Stimulated activated effector memory CD8-positive, alpha-beta T cell treated with anti-CD3 and anti-CD28 coated beads, Interleukin-12 subunit alpha, Interleukin-12 subunit beta, amount 100 ng/mL, for 72 hours (primary cell): ENCODE measurements around the gene ABHD5.
"Not testable (repeated sequence)": the region's sequence is repeated elsewhere in the genome, so short reads cannot be mapped to it uniquely, and the experiment has no call there.

Experiments used
- ATAC-seq: fragments of 150-1000 bp; cut with Tn5 transposase; 2 replicates; pipeline ENCODE4 v1.10.0; 2021
- DNase-seq, 2 donors: peaks; one replicate each; pipeline ENCODE4 v3.0.0; 2021 to 2022; ENCODE audit warnings: low spot score in 2 of 2
- H3K27ac Mint-ChIP-seq: one replicate; pipeline ENCODE4 v1.8.0; 2022; ENCODE audit warnings: mild to moderate bottlenecking, mixed read lengths
- H3K36me3 Mint-ChIP-seq: one replicate; pipeline ENCODE4 v1.8.0; 2022; ENCODE audit warnings: mild to moderate bottlenecking, mixed read lengths
- H3K4me1 Mint-ChIP-seq: one replicate; pipeline ENCODE4 v1.8.0; 2022; ENCODE audit warnings: mixed read lengths
- H3K4me3 Mint-ChIP-seq: one replicate; pipeline ENCODE4 v1.8.0; 2022; ENCODE audit warnings: mild to moderate bottlenecking, mixed read lengths
- H3K9me3 Mint-ChIP-seq: one replicate; pipeline ENCODE4 v1.8.0; 2022; ENCODE audit warnings: mixed read lengths

ABHD5 gene

DNA sequence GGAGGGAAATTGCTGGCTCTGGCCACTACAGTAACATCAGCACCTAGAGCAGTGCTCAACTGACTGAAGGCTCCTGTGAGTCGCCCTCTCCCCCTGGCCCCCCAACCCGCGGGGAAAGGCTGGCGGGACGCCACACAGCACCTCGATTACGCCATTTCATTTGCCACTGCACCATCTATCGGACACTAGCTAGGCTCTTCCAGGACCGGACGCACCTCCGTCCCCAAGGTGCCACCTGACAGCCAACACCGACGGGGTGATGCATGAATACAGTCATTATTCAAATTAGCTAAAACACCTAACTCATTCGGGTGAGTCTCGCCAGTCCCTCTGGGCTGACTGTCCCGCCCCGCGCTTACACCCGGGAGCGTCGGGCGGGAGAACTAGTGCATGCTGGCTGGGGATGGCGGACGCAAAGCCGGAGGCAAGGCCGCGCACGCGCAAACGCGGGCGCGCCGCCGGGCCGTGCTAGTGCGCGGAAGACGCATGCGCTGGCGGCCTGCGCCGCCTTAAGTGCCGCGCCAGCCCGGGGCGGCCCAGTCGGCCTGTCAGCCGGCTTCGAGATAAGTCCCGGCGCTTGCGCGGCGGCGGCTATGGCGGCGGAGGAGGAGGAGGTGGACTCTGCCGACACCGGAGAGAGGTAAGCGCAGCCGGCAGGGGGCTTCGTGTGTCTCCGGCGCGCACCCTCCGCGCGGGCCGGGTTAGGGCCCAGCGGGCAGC is at the start of gene ABHD5:
ABHD5 (plus strand) TSS at position 539 of the 720 bp plus-strand sequence; CDS start at position 594, 55 bp downstream.
- ATAC-seq (peak; percentile 94), DNase-seq (peak; percentile 89 to 94)
- Mint-ChIP-seq H3K36me3 (peaks cover 10% of the 10 kb centered on the region), H3K9me3 (no peaks in the 10 kb centered on the region), H3K27ac (peak within 1 kb of the TSS; percentile 89), H3K4me3 (peak within 1 kb of the TSS; percentile 83), H3K4me1 (peaks cover 26% of the 10 kb centered on the region)

DNA sequence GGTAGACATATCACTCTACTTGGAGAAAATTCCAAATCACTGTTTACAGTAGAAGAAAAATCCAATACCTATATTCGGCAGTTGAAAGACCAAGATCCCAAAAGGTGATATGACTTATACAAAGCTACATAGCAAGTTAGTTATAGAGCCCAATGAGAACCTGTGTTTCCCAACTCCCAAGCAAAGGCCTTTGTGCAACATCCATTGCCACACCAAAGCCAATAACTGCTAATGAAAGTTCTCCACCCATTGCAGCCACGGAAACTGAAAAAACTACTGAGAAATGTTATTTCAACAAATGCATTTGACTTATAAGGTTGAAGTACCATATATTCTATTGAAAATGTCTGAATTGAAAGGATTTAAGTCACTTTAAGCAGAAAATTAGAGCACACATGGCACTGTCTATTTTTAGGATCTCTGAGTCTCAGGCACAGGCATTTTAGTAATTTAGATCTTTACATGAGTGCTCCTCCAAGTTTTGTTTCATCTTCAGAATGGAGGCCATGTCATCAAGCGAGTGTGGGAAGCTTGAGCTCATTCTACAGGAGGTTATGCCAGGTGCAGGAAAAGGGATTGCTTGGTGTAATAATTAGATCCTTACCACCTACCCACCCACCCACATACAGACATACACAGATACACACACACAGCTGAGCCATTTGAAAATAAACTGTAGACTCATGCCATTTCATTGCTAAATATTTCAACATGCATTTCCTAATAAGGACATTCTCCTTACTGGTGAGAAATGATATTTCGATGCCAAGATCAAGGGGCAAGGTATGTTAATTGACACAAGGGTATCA is 49.2 kb upstream of the ABHD5 start:
- Mint-ChIP-seq H3K4me1 (peaks cover 6% of the 10 kb centered on the region), H3K9me3 (no peaks in the 10 kb centered on the region), H3K36me3 (no peaks in the 10 kb centered on the region), H3K4me3 (no peak overlapping the region), H3K27ac (no peak overlapping the region)
- no peak for DNase-seq
- ATAC-seq = no peak

DNA sequence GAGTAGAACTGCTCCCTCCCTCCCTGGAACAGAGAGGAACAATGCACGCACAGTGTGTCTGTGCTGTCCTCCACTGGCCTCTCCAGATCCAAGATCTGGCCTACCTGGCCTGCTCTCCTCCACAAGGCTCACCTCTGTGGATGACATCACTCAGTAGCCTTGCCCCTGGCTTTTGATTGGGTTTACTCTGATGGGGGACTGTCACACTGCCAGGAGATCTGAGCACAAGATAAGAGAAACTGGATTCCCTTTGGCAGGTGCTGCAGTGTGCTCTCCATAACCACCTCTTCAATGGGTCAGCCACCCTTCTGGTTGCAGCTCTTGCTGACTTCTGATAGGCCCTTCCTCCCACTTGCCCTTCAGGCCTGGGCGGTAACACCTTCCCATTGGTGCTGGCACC is 46.3 kb upstream of the ABHD5 start:
- no peak for DNase-seq
- ATAC-seq = no peak
- Mint-ChIP-seq H3K27ac (no peak overlapping the region), H3K36me3 (no peaks in the 10 kb centered on the region), H3K9me3 (no peaks in the 10 kb centered on the region), H3K4me1 (no peaks in the 10 kb centered on the region), H3K4me3 (no peak overlapping the region)

DNA sequence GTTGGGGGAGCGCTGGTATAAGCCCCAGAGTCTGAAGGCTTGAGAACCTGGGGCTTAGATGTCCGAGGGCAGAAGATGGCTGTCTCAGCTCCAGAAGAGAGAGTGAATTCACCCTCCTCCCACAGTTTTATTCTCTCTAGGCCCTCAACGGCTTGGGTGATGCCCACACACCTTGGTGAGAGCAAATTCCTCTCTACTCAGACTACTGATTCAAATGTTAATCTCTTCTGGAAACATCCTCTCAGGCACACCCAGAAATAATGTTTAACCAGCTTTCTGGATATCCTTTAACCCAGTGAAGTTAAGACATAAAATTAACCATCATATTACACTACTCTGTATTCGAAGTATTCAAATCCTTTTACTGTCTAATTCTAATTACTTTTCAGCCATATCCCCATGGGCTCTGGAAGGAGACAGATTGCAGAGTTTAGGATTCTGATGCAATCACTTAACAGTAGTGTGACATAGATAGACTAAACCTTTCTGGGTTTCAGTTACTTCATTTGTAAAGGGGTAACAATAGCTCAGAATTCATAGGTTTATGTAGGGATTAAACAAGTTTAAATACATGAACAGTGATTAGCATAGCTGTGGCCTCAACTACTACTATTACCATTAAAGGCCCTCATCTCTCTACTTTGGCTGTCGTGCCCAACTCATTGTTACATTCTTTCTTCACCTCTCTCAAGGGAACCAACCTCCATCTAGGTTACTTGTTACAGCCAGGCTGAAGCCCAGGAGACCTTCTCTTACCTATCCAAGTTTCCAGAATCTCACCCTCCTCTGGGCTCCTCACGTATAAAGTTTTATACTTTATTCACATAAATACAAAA is 43.2 kb upstream of the ABHD5 start:
- Mint-ChIP-seq H3K36me3 (no peaks in the 10 kb centered on the region), H3K4me3 (no peak overlapping the region), H3K27ac (no peak overlapping the region), H3K9me3 (no peaks in the 10 kb centered on the region), H3K4me1 (no peaks in the 10 kb centered on the region)
- no peak for ATAC-seq
- DNase-seq = no peak

DNA sequence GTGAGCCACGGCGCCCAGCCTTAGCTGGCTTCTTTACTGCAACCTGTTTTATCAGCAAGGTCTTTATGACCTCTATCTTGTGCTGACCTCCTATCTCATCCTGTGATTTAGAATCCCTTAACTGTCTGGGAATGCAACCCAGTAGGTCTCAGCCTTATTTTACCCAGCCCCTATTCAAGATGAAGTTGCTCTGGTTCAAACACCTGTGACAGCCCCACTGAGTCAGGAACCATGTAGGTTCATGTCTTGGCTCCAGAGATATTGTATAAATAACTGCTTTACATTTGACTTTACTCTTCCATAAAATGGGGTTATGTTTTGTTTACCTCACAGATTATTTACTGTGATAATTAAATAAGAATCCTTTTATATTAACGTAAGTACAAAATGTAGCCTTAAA is 41.8 kb upstream of the ABHD5 start:
- Mint-ChIP-seq H3K27ac (no peak overlapping the region), H3K36me3 (no peaks in the 10 kb centered on the region), H3K4me1 (no peaks in the 10 kb centered on the region), H3K4me3 (no peak overlapping the region), H3K9me3 (no peaks in the 10 kb centered on the region)
- ATAC-seq = no peak
- no peak for DNase-seq

DNA sequence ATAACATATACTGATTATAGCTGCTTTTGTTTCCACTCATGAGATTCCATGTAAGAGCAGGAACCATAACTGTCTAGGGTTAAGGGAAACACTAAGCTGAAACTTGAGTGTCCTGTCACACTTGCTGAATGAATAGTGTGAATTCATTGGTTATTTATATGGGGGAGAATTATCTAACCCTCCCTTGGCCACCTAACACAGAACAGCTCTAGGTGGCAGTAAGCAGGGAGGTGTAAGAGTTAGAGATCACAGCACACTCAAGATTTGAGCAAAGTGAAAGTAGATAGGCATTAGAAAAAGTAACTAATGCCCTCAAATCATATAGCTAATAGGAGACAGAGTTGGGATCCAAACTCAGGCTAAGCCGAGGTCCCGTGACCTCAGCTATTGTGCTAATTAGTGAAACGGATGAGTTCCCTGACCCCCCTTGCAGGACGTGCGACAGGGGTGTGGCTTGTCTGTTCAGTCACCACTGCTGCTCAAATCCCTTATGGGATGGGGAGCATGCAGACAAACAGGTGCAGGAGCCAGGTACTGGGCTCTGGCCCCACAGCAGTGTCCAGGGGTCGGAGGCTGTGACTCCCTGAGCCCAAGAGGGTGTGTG is 41.3 kb upstream of the ABHD5 start:
- no peak for DNase-seq
- Mint-ChIP-seq H3K4me3 (no peak overlapping the region), H3K36me3 (no peaks in the 10 kb centered on the region), H3K4me1 (no peaks in the 10 kb centered on the region), H3K27ac (no peak overlapping the region), H3K9me3 (no peaks in the 10 kb centered on the region)
- ATAC-seq = no peak

DNA sequence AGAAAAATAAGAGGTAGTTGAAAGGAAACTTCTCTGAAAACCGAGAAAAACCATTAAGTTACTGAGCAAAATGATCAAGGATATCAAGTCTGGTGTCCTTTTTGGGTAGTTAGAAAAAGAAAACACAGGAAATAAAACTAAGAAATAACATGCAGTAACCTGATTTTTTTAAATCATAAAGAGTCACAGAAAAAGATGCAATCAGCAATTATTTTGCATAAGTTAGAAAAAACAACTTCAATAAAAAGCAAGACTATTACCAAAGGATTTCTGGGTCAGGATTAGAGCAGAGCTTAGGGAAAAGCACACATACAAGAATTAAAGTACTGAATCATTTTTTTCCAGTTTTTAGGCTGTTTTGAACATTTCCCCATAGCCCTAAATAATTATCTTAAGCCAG is 40.4 kb upstream of the ABHD5 start:
- no peaks in the 10 kb centered on the region for H3K9me3 Mint-ChIP-seq

DNA sequence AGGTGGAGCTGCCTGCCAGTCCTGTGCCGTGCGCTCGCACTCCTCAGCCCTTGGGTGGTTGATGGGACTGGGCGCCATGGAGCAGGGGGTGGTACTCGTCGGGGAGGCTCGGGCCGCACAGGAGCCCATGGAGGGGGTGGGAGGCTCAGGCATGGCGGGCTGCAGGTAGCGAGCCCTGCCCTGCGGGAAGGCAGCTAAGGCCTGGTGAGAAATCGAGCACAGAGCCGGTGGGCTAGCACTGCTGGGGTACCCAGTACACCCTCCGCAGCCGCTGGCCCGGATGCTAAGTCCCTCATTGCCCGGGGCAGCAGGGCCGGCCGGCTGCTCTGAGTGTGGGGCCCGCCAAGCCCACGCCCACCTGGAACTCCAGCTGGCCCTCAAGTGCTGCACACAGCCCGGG is 34.3 kb upstream of the ABHD5 start:
- not testable (repeated sequence) for H3K27ac Mint-ChIP-seq, H3K4me3 Mint-ChIP-seq, H3K36me3 Mint-ChIP-seq, H3K9me3 Mint-ChIP-seq, DNase-seq, H3K4me1 Mint-ChIP-seq, ATAC-seq

More for the DNA sequence above, 40.4 kb upstream of the ABHD5 start:
- ATAC-seq (no peak), DNase-seq (no peak)
- Mint-ChIP-seq H3K36me3 (no peaks in the 10 kb centered on the region), H3K4me1 (no peaks in the 10 kb centered on the region), H3K4me3 (no peak overlapping the region), H3K27ac (no peak overlapping the region)

DNA sequence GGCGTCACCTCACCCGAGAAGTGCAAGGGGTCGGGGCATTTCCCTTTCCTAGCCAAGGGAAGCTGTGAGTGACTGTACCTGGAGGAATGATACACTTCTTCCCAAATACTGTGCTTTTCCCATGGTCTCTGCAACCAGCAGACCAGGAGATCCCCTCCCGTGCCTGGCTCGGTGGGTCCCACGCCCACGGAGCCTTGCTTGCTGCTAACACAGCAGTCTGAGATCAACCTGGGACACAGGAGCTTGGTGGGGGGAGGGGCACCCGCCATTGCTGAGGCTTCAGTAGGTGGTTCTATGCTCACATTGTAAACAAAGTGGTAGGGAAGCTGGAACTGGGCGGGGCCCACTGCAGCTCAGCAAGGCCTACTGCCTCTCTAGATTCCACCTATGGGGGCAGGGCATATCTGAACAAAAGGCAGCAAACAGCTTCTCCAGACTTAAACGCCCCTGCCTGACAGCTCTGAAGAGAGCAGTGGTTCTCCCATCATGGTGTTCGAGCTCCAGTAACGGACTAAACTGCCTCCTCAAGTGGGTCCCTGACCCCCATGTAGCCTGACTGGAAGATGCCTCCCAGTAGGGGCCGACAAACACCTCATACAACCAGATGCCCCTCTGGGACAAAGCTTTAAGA is 31.4 kb upstream of the ABHD5 start:
- no peak for ATAC-seq
- H3K4me1 Mint-ChIP-seq = no peaks in the 10 kb centered on the region
- no peak for DNase-seq
- H3K36me3 Mint-ChIP-seq = no peaks in the 10 kb centered on the region
- no peaks in the 10 kb centered on the region for H3K9me3 Mint-ChIP-seq
- no peak overlapping the region for H3K27ac Mint-ChIP-seq
- no peak overlapping the region for H3K4me3 Mint-ChIP-seq

DNA sequence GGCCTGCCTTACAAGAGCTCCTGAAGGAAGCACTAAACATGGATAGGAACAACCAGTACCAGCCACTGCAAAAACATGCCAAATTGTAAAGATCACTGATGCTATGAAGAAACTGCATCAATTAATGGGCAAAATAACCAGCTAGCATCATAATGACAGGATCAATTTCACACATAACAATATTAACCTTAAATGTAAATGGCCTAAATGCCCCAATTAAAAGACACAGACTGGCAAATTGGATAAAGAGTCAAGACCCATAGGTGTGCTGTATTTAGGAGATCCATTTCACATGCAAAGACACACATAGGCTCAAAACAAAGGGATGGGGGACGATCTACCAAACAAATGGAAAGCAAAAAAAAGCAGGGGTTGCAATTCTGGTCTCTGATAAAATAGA is 29.4 kb upstream of the ABHD5 start:
- not testable (repeated sequence) for H3K9me3 Mint-ChIP-seq, H3K36me3 Mint-ChIP-seq, DNase-seq, H3K27ac Mint-ChIP-seq, H3K4me3 Mint-ChIP-seq, ATAC-seq, H3K4me1 Mint-ChIP-seq

DNA sequence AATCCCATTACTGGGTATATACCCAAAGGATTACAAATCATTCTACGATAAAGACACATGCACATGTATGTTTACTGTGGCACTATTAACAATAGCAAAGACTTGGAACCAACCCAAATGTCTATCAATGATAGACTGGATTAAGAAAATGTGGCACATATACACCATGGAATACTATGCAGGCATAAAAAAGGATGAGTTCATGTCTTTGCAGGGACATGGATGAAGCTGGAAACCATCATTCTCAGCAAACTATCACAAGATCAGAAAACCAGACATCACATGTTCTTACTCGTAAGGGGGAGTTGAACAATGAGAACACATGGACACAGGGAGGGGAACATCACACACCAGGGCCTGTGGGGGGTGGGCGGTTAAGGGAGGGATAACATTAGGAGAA is 25.7 kb upstream of the ABHD5 start:
- H3K27ac Mint-ChIP-seq, ATAC-seq, DNase-seq, H3K4me1 Mint-ChIP-seq, H3K9me3 Mint-ChIP-seq, H3K36me3 Mint-ChIP-seq, H3K4me3 Mint-ChIP-seq: not testable (repeated sequence)

DNA sequence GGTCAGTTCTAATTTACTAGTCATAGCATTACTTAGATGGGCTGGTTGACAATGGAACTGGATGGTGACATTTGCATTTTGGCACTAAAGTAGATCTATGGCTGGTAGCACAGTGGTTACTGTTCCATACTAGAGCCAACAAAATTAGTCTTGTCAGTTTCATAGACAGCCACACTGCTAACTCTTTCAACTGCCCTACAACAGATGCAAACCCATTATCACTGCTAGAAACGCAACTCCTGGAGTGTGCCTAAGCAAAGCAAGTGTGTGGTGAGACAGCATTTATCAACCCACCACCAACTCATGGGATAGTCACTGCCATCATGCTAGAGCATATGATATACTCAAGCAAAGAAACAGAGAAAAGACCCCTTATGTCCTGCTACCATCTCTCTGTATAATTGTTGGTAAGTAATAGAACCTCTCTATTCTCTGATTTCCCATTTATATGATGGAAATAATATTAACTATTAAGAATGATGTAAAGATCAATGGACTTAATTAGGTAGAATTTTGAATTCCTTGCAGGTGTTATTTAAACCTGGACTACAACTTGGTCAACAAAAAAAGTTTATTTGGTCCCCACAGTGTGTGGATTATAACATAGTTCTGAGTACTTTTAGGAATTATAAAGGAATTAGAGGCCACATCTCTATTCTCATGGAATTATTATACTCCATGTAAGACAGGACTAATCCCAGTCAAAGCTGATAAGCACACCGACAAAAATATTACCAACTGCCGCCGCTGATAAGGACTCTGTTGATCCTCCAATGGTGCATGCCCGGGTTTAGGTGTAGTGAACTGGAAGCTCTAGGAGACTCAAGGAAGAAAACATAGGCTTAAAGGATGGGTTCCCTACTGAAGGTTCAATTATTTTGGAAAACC is 19.9 kb upstream of the ABHD5 start:
- Mint-ChIP-seq H3K36me3 (no peaks in the 10 kb centered on the region), H3K4me1 (no peaks in the 10 kb centered on the region), H3K27ac (no peak overlapping the region), H3K9me3 (no peaks in the 10 kb centered on the region), H3K4me3 (no peak overlapping the region)
- ATAC-seq (no peak), DNase-seq (no peak)

DNA sequence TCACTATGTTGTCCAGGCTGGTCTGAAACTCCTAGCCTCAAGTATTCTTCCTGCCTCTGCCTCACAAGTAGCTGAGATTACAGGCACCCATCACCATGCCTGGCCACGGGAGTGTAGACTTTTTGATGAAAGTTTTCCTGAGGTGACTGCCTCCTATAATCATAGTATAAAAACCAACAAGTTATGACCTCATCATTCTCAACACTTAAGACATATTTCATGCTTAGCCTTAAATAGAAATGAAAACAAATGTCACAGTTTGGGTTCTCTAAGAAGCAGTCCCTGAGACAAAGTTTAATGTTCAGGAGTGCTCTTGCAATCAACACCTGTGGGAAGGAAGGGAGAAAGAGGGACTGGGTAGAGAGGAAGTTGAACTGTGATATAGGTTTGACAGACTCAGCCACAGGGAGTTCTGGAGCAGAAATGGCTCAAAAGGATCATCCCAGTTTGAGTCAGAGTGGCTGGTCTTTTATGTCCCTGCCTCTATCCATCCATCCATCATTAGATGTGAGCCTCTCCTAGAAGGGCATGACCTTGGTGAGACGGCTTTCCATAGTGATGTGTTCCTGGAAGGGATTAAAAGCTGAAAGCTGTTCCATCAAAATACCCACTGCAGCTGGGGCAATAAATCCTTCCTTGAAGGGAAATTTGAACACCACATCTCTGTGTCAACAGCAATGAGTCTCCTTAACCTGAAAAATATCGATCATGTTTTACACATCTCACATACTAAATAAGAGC is 16.2 kb upstream of the ABHD5 start:
- H3K9me3 Mint-ChIP-seq = no peaks in the 10 kb centered on the region
- no peak for ATAC-seq
- no peak for DNase-seq
- no peaks in the 10 kb centered on the region for H3K4me1 Mint-ChIP-seq
- H3K27ac Mint-ChIP-seq = no peak overlapping the region
- H3K36me3 Mint-ChIP-seq = no peaks in the 10 kb centered on the region
- H3K4me3 Mint-ChIP-seq = no peak overlapping the region
